BLaER1 treated with 17β-estradiol and CSF1 and Interleukin-3, amounts not matched to agents 10 nM and 100 nM (cell line): ENCODE data around the gene CD1E.
"Not testable (repeated sequence)": the region's sequence is repeated elsewhere in the genome, so short reads cannot be mapped to it uniquely, and the experiment has no call there.

ENCODE experiments used
- H3K27ac ChIP-seq, 11 experiments: shearing (Covaris generic); formaldehyde crosslinking; 2 replicates each; pipeline ENCODE4 v1.8.1; 2022
- H3K27me3 ChIP-seq, 11 experiments: shearing (Covaris generic); formaldehyde crosslinking; 2 replicates each; pipeline ENCODE4 v1.8.1; 2022
- H3K36me3 ChIP-seq, 11 experiments: shearing (Covaris generic); formaldehyde crosslinking; 2 replicates each; pipeline ENCODE4 v1.8.1; 2022
- H3K4me1 ChIP-seq, 10 experiments: shearing (Covaris generic); formaldehyde crosslinking; 2 replicates each; pipeline ENCODE4 v1.8.1; 2022
- H3K4me2 ChIP-seq, 11 experiments: shearing (Covaris generic); formaldehyde crosslinking; 2 replicates each; pipeline ENCODE4 v1.8.1; 2022
- H3K4me3 ChIP-seq, 10 experiments: shearing (Covaris generic); formaldehyde crosslinking; 2 replicates each; pipeline ENCODE4 v1.8.1; 2022
- H3K9ac ChIP-seq, 11 experiments: shearing (Covaris generic); formaldehyde crosslinking; 2 replicates each; pipeline ENCODE4 v1.8.1; 2022
- H3K9me3 ChIP-seq, 11 experiments: shearing (Covaris generic); formaldehyde crosslinking; replicated peaks in 1 of 11; 2 replicates each; pipeline ENCODE4 v1.8.1; 2022
- H4K20me1 ChIP-seq, 11 experiments: shearing (Covaris generic); formaldehyde crosslinking; 2 replicates each; pipeline ENCODE4 v1.8.1; 2022
- Cebpa-rat ChIP-seq, 11 experiments: shearing (Covaris generic); IDR thresholded peaks; 2 replicates each; pipeline ENCODE4 v1.8.1; 2022

Gene CD1E

DNA sequence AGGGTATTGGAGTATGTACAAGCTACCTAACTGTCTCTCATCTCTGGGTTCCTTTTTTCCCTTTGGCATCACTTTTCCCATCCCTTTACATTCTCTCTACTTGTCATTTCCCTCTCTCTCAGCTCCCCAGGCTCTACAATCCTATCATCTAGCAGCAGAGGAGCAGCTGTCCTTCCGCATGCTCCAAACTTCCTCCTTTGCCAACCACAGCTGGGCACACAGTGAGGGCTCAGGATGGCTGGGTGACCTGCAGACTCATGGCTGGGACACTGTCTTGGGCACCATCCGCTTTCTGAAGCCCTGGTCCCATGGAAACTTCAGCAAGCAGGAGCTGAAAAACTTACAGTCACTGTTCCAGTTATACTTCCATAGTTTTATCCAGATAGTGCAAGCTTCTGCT, 561 bp downstream of the CD1E start:
- Histone ChIP-seq H3K9me3 (peaks cover 0 to 2% (median 0%) of the 10 kb centered on the region in 11 experiments; a peak in 4 of 22 replicates), H3K4me3 (no peak overlapping the region), H3K27me3 (no peaks in the 10 kb centered on the region), H3K9ac (no peak overlapping the region; a peak in 1 of 22 replicates), H3K36me3 (no peaks in the 10 kb centered on the region), H4K20me1 (no peaks in the 10 kb centered on the region), H3K4me1 (peaks cover 16 to 27% (median 20%) of the 10 kb centered on the region in 10 experiments), H3K4me2 (peak overlapping the region; percentile 60 to 83 (median 73)), H3K27ac (peak overlapping the region in 1 of 11 experiments; percentile 11; a peak in 1 of 22 replicates)
- no peak for TF ChIP-seq Cebpa-rat (IDR thresholded peaks at IDR 0.05)

DNA sequence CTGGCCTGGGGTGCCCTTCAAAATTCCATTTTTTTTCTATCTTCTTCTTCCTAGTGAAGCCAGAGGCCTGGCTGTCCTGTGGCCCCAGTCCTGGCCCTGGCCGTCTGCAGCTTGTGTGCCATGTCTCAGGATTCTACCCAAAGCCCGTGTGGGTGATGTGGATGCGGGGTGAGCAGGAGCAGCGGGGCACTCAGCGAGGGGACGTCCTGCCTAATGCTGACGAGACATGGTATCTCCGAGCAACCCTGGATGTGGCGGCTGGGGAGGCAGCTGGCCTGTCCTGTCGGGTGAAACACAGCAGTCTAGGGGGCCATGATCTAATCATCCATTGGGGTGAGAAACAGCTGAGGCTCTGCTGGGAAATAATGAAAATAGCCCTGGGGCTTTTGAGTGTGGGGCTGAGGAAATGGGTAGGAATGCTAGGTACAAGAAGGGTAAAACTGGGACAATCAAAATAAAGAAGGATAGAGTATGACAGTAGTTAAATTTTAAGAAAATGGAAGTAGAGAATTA, 2.1 kb downstream of the CD1E start:
- no peak for TF ChIP-seq Cebpa-rat (IDR thresholded peaks at IDR 0.05)
- H3K27ac ChIP-seq: no peak overlapping the region
- H3K27me3 ChIP-seq: no peaks in the 10 kb centered on the region
- H3K9ac ChIP-seq: no peak overlapping the region
- no peak overlapping the region for H3K4me2 ChIP-seq
- H4K20me1 ChIP-seq: no peaks in the 10 kb centered on the region
- peaks cover 15 to 21% (median 19%) of the 10 kb centered on the region in 10 experiments for H3K4me1 ChIP-seq
- no peaks in the 10 kb centered on the region for H3K9me3 ChIP-seq
- H3K4me3 ChIP-seq: no peak overlapping the region
- no peaks in the 10 kb centered on the region for H3K36me3 ChIP-seq

DNA sequence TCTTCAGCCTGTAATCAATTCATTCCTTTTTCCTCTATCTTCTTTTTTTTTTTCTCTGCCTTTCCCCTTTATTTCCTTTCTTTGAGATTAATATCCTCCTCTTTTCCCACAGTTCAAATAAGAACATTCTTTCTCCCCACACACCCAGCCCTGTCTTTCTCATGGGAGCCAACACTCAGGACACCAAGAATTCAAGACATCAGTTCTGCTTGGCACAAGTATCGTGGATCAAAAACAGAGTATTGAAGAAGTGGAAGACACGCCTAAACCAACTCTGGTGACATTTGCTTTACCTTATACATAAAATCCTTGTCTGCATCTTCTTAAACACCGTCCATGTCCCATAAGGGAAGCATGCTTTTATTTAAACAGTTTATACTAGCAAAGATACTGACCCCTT, 2.9 kb downstream of the CD1E start:
- Histone ChIP-seq H3K4me3 (no peak overlapping the region), H3K36me3 (no peaks in the 10 kb centered on the region), H3K27ac (no peak overlapping the region), H3K27me3 (no peaks in the 10 kb centered on the region), H3K4me1 (peaks cover 15 to 21% (median 19%) of the 10 kb centered on the region in 10 experiments), H3K9me3 (no peaks in the 10 kb centered on the region), H3K4me2 (no peak overlapping the region), H3K9ac (no peak overlapping the region), H4K20me1 (no peaks in the 10 kb centered on the region)
- no peak for TF ChIP-seq Cebpa-rat (IDR thresholded peaks at IDR 0.05)

DNA sequence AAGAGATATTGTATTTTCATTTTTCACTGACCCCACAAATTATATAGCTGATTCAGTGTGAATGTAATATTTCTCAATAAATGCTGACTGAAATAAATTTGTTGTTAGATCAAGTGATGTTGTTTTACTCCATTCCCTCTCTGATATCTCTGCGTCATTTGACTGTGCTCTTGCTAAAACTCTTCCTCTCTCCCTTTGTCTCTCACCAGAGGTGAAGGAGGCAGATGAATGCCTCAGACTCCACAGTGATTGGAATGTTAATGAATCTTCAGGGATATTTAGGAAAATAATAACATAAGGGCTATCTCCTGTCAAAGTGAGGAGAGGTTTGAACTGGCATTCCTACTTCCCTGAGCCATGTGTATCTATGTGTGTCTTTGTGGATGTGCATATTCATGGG, 3.7 kb downstream of the CD1E start:
- Histone ChIP-seq H3K27me3 (no peaks in the 10 kb centered on the region), H3K4me1 (peaks cover 15 to 21% (median 19%) of the 10 kb centered on the region in 10 experiments), H3K9ac (no peak overlapping the region), H3K9me3 (peaks cover 0 to 5% (median 0%) of the 10 kb centered on the region in 11 experiments; a peak in 1 of 22 replicates), H4K20me1 (no peaks in the 10 kb centered on the region), H3K4me3 (no peak overlapping the region), H3K4me2 (no peak overlapping the region), H3K27ac (no peak overlapping the region), H3K36me3 (no peaks in the 10 kb centered on the region)
- TF ChIP-seq Cebpa-rat (IDR thresholded peaks at IDR 0.05): no peak

DNA sequence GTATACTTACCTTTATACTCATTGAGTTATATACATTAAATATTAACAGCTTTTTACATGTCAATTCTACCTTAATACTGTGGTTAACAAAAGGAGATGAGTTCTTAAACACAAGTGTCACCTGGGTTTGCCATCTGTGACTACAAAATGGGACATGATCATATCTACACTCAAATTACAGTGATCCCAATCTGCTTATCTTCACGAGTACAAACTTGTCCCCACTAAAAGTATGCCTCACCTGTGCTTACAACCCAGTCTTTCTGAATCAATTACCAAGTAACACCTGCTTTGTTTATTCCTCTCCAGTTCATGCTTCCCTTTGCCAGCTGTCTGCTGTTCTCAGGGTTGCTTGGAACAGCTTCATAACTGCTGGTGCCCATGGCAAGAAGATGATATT, 8.8 kb downstream of the CD1E start:
- no peak overlapping the region for H3K9ac ChIP-seq
- peaks cover 0 to 16% (median 5%) of the 10 kb centered on the region in 11 experiments; a peak in 7 of 22 replicates for H3K9me3 ChIP-seq
- H4K20me1 ChIP-seq: no peaks in the 10 kb centered on the region
- H3K36me3 ChIP-seq: no peaks in the 10 kb centered on the region
- H3K4me2 ChIP-seq: no peak overlapping the region
- no peaks in the 10 kb centered on the region for H3K4me1 ChIP-seq
- no peak overlapping the region for H3K4me3 ChIP-seq
- no peaks in the 10 kb centered on the region for H3K27me3 ChIP-seq
- TF ChIP-seq Cebpa-rat (IDR thresholded peaks at IDR 0.05): no peak
- no peak overlapping the region for H3K27ac ChIP-seq

DNA sequence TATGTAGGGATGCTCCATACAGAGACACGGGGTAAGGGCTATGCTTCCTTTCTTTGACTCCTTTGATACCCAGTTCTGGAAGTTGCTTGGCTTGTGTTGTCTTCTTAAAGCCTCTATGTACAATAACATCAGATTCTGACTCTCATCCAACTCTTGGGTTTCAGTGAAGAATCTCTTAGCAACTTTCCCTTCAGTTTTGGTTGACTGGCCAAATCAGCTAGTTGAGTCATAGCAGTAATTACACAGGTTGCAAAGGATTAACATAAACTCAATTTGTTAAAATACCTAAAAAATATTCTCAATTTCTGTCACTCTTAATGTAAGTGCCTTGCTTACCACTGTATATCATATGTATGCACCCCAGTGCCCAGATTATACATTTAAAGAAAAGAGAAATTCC, 9.2 kb downstream of the CD1E start:
- Histone ChIP-seq H3K4me1 (no peaks in the 10 kb centered on the region), H3K9ac (no peak overlapping the region), H3K36me3 (no peaks in the 10 kb centered on the region), H3K27ac (no peak overlapping the region), H3K27me3 (no peaks in the 10 kb centered on the region), H3K4me2 (no peak overlapping the region), H3K9me3 (peaks cover 0 to 16% (median 5%) of the 10 kb centered on the region in 11 experiments; a peak in 7 of 22 replicates), H4K20me1 (no peaks in the 10 kb centered on the region), H3K4me3 (no peak overlapping the region)
- no peak for TF ChIP-seq Cebpa-rat (IDR thresholded peaks at IDR 0.05)

DNA sequence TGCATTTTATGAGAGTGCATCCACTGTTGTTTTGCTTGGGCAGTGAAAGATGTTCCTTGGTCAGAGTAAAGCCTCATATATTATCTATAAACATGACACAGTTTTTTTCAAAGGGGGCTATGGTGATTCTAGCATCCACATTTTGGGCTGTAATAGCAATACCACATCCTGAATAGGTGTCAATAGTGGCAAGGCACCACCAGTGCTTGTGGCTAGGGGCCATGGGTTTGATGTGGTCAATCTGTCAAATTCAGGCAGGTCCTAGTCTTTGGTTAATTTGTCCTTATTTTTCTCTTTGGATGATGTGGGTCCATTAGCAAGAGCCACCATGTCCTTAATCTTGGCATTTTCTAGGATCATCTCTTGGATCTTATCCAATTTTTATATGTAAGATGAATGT, 13.1 kb downstream of the CD1E start:
- Histone ChIP-seq H3K27me3 (0 out of 22 replicates have a peak, but pooled peaks cover 0 to 3% (median 0%) of the 10 kb centered on the region in 11 experiments), H3K4me3 (no peak overlapping the region), H3K4me1 (no peaks in the 10 kb centered on the region), H4K20me1 (no peaks in the 10 kb centered on the region), H3K9me3 (peaks cover 10 to 38% (median 18%) of the 10 kb centered on the region in 11 experiments), H3K27ac (no peak overlapping the region), H3K36me3 (no peaks in the 10 kb centered on the region), H3K9ac (no peak overlapping the region), H3K4me2 (no peak overlapping the region)
- TF ChIP-seq Cebpa-rat (IDR thresholded peaks at IDR 0.05): no peak

DNA sequence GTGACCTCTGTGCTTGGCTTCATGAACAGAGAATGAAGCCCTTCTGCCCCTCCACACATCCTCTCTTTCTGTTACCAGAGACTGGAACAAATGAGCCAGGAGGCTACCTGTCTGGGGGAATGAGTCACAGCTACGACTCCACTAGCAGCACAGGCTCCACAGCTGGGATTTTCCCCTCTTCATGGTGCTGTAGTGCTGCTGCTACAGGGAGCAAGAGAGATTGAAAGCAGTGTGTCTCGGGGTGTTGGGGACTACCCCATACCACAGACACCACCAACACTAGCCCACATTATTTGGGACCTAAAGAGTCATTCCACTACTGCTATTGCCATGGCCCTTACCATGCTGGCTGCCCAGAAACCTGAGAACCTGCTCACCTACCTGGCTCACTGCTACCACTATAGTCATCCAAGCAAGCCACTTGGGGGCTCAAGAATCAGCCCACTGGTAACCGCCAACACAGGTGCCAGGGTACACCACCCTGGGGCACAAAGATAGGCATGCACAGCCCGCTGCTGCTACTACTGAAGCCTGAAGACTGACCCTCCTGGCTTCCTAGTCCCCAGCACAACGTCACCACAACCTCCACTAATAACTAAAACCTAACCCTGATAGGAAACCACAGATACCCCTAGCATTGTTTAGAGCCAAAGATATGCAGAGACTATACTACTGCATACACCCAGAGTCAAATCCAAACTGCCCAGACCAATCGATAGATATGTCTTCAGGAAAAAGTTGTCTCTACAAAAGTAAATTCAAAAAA, 17.7 kb downstream of the CD1E start:
- no peak for TF ChIP-seq Cebpa-rat (IDR thresholded peaks at IDR 0.05)
- Histone ChIP-seq H3K9me3 (peaks cover 36 to 46% (median 37%) of the 10 kb centered on the region in 11 experiments), H3K27me3 (0 out of 22 replicates have a peak, but pooled peaks cover 0 to 3% (median 0%) of the 10 kb centered on the region in 11 experiments)

DNA sequence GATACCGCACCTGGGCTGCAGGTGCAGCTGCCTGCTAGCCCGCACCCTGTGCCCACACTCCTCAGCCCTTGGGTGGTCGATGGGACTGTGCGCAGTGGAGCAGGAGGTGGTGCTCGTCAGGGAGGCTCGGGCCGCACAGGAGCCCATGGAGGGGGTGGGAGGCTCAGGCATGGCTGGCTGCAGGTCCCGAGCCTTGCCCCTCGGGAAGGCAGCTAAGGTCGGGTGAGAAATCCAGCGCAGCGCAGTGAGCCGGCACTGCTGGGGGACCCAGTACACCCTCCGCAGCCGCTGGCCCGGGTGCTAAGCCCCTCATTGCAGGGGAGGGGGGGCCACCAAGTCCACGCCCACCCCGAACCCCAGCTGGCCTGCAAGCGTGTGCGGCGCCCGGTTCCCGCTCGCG, 20.4 kb downstream of the CD1E start:
- H3K36me3 ChIP-seq, H3K9ac ChIP-seq, H3K4me3 ChIP-seq, H3K27ac ChIP-seq, H4K20me1 ChIP-seq, H3K27me3 ChIP-seq: not testable (repeated sequence)
- H3K4me1 ChIP-seq: peaks cover 0 to 14% (median 2%) of the 10 kb centered on the region in 10 experiments; a peak in 10 of 20 replicates
- peak overlapping the region in 5 of 11 experiments; percentile 40 to 55 (median 44); a peak in 8 of 22 replicates for H3K4me2 ChIP-seq
- peaks cover 36 to 45% (median 36%) of the 10 kb centered on the region in 11 experiments for H3K9me3 ChIP-seq

More for the DNA sequence above, 17.7 kb downstream of the CD1E start:
- no peak overlapping the region for H3K27ac ChIP-seq
- H3K9ac ChIP-seq: no peak overlapping the region
- H3K4me3 ChIP-seq: no peak overlapping the region
- no peaks in the 10 kb centered on the region for H4K20me1 ChIP-seq
- peaks cover 0 to 14% (median 2%) of the 10 kb centered on the region in 10 experiments; a peak in 10 of 20 replicates for H3K4me1 ChIP-seq
- H3K36me3 ChIP-seq: no peaks in the 10 kb centered on the region
- no peak overlapping the region for H3K4me2 ChIP-seq
